ENCODE results near the gene AADAT. TPM values are rescaled to one million over a fixed set of nuclear protein-coding genes. Genes with fewer than 3 reads are reported as not detected.

Gene AADAT
- total RNA-seq, 2 experiments from 2014 or later, result not detected

DNA sequence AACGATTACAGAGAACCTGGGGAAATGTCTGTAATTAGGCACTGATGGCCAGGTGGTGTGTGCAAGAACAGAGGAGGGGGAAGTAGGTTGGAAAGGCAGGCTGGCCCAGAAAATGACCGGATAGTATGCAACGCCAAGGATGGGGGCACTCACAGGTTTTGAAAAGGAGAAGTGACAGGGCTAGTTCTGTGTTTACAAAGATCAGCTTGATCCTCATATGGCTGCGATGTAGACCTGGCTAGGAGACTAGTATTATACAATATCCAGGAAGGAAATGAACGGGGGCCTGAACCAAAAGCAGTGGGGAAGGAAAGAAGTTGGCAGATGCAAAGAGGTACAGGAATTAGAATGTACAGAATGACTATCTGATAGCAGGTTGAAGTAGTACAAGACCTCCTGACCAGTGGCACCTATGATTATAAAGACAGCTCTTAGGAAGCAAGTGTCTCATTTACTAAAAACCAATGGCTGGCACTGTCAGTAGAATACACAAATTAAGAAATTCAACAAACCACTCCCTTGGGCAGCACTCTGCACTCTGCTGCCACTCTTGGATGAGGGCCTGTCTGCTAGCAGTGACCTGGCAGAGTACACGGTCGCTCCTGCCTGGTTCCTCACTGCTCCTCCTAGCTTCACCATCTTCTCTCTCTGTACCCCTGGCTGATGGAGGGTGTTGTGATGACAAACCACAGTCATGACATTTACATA is 77.7 kb downstream of the AADAT start:
- Mint-ChIP-seq H3K4me3 (no peak overlapping the region), H3K36me3 (ENCODE audit: low read depth) (no peaks in the 10 kb centered on the region), H3K27me3 (no peaks in the 10 kb centered on the region), H3K9me3 (no peaks in the 10 kb centered on the region), H3K27ac (no peak overlapping the region), H3K4me1 (peaks cover 4% of the 10 kb centered on the region)
- ChIA-PET POLR2A (no interaction called here), CTCF (no interaction called here)
- DNase-seq, result no peak

Other genes starting within 250 kb of the AADAT start
- under 1 TPM; 0.25 to 0.33 TPM for gene MFAP3L, start 63.6 kb downstream of the AADAT start, total RNA-seq

Measured in activated CD4-positive, alpha-beta memory T cell treated with anti-CD3 and anti-CD28 coated beads, Interleukin-2, amount 10 ng/mL, durations not matched to agents 7 days and 5 days (primary cell).